NOMO-1 treated with DMSO at 0.1 percent for 48 hours (cell line): Measurements from ENCODE around the gene TNXB.

Experiments used
- DNase-seq: peaks from one replicate; lab custom pipeline; 2025; ENCODE audit not compliant: unreplicated experiment; lab: John Stamatoyannopoulos, UW

The TNXB gene

DNA sequence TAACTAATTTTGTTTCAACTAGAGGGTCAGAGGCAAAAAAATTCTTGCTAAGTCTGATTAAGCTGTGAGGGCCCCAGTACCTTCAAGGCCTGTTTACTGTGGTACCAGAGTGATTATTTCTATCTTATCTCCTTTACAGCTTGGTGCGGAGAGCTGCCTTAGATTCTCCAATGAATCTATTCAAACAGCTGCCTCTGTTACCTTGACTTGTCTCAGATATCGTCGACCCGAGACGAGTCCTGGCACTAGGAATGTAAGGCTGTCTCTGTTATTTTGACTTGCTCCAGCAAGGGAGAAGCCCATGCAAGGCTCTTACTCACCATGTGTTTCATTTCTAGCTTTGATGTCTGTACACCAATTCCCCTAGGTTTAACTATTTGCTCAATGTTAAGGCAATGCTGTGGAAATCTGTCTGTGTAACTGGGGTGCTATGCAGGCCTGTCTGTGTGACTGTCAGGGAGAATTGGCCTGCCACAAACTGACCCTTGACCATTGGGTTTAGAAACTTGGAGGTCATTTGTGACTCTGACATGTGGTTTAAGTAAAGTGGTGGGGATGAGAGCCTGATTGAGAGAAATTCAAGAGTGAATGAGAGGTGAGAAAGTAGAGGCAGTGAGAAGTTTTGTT lies 31.4 kb upstream of the TNXB start:
- DNase-seq, result no peak

DNA sequence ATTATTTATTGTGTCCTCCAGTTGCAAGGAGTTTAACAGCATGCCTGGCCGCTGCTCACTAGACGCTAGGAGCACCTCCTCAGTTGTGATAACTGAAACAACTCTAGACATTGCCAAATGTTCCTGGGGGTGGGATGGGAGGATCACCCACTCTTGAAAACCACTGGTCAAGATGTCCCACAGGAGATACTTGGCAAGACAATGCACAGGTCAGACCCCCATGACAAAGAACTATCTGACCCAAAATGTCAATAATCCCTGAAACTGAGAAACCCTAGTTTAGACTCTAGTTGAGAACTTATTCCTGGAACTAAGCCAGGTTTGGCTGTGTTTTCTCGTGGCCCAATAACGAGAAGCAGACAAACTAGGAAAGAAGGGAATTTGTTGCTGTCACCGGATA lies 30.5 kb upstream of the TNXB start:
- no peak for DNase-seq

DNA sequence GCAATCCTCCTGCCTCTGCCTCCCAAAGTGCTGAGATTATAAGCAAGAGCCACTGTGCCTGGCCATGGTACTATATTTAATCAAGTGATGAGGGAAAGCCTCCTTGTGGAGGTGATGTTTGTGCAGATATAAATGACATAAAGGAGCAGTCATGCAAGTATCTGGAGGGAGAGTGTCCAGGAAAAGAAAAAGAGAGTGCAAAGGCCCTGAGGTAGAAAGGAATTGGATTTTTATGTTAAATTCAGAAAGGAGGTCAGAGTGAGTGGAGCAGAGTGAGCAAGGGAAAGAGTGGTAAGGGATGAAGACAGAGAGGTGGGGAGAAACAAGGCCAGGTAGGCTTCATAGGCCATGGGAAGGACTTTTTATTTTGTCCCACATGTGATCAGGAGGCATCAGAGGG lies 28.3 kb upstream of the TNXB start:
- no peak for DNase-seq

DNA sequence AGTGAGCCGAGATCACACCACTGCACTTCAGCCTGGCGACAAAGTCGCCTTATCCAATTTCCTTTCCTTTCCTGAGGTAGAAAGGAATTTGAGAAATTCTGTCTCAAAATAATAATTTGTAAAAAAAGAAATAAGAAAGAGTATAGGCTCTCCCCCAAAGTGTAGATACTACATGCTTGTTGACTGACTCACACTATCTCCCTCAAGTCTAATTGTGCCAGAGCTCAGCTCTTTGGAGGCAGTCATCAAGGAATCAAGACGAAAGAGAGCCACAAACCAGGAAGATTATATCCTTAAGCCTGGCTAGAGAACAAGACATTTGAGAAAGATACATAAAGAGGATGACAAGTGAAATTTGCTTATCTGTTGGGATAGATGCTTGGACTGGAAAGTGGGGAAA lies 24.6 kb upstream of the TNXB start:
- no peak for DNase-seq

DNA sequence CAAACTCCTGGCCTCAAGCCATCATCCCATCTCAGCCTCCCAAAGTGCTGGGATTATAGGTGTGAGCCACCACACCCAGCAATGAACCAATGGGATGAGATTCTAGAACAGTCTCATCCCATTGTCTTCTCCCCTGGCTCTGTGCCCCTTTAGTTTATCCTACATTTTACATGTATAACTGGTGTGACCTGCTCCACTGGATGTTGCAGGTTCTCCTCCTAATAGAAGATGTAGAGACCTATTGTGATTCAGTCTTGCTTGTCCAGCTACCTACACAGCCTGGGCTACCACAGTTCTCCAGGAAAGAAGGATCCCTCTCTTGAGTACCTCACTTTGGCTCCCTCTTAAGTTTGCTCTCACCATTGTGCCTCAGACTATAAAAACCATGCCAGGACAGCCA lies 23.0 kb upstream of the TNXB start:
- no peak for DNase-seq

DNA sequence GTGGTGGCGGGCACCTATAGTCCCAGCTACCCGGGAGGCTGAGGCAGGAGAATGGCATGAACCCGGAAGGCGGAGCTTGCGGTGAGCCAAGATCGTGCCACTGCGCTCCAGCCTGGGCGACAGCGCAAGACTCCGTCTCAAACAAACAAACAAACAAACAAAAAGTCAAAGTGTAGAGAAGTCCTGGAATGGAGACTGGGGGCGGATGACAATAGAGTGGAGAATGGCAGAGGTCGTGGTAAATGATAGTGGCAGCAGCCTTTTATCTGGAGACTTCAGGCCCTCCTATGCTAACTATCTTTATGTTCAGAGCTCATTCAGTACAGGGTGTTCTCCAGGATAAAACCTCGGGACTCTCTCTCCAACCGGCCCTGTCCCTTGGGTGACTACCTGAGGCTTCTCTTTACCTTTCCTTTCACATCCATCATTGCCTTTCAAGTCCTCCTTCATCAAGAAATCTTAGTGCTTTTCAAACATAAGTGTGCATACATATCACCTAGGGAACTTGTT lies 22.4 kb upstream of the TNXB start:
- no peak for DNase-seq

DNA sequence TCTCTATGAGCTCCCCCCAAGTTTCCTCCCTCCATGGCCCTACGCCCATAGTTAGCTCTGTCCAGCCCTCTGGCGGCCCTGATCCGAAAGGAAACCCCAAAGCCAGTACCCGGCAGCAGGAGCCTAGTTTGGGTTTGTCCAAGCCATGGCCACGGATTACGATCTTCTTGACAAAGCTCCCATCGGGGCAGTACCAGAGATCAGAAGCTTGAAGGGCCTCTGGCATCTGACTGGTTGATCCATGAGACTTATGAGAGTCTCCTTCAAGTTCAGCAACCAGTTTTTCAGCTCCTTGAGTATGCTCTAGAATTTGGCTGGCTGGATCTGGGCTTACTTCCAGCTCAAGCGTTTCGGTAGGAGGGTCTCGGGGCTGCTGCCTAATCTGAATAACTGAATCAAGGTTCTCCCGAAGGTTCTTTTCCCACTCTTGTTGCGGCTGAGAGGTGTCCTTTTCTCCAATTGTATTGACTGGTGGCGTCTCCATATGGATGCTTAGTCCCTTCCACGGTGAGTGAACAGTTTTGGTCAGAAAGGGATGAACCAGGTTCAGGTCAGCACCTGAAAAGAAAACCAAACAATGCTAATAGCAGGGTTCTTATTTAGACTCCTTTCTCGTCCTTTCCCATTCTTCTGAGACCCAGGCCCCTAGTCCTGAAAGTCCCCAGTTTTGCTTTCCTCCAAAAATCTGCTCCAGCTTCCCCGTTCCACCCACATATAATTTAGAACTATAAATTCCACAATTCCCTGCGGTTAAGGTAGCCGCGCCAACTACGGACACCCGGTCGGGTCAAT lies 20.4 kb upstream of the TNXB start:
- DNase-seq, result no peak

DNA sequence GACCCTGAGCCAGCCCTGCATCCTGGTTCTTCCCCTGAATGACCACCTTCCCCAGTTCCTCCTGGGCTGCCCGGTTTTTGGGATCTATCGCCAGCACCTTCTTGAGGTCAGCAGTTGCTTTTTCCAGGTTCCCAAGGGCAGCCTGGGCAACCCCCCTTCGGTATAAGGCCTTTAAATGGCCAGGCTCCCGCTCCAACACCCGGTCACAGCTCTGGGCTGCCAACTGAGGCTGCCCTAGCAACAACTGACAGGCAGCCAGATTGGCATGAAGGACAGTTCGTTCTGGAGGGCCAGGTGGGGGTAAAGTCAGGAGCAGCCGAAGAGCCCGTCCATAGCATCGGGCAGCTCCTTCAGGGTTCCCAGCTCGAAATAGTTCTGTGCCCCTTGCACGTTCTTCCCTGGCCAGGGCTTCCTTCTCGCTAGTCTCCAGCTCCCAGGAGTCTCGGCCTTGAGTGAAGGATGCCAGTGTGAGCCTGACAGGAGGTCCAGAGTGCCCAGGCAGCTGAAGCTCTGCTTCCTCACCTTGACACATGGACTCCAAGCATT lies 19.7 kb upstream of the TNXB start:
- no peak for DNase-seq

DNA sequence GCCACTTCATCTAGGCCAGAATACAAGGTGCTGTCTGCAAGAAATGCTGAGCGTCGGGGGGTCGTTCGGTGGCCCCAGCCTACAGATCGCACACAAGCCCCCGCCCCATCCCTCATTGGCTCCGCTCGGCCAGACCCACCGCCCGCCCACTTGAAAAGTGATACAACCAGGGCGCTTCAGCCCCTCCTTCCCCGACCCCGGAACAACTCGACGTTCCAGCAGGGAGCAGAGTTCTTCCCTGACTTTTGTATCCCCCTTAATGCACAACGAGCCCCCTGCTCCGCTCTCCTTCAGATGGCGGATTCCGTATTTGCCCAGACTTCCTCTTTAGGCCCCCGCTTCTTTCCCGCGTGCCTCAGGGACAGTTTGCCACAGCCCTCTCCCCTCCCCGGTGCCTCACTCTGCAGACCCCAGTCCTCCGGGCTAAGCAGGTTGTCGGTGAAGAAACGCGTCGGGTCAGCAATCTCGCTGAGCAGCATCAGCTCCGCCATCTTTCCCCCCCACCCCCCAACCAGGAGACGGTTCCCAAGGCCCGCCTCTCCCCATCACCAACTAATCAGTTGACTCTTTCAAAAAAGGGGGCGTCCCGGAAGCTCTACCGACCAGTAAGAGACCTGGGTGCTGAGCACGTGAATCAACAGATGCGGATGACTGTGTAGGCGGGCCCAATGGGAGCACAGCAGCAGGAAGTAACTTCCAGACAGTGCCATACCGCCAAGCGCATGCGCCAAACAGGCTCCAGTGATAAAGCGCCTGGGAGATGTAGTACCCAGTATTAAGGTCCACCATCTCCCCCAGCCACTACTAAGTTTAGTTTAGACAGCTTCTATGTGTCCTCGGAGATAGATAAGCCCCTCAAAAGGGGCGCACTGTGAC lies 18.8 kb upstream of the TNXB start, which contains the start of gene ATF6B:
TSS of gene ATF6B (minus strand) at position 530 of the 876 bp plus-strand sequence. CDS start at position 491, 39 bp downstream.
- DNase-seq, result peak; percentile 100

DNA sequence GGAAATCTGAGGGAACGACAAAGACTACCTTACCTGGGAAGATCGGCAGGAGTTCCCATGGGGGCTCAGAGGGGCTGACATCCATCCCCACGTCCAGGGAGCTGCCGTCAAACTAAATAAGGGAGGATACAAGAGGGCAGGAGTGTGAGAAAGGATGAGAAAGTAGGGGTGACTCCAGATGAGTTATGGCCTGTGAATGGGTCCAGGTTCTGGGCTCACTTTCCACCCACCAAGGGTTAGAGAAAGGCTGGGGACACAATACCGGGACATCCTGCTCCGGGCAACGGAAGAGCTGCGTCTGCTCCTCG lies 18.2 kb upstream of the TNXB start:
- DNase-seq, result no peak

DNA sequence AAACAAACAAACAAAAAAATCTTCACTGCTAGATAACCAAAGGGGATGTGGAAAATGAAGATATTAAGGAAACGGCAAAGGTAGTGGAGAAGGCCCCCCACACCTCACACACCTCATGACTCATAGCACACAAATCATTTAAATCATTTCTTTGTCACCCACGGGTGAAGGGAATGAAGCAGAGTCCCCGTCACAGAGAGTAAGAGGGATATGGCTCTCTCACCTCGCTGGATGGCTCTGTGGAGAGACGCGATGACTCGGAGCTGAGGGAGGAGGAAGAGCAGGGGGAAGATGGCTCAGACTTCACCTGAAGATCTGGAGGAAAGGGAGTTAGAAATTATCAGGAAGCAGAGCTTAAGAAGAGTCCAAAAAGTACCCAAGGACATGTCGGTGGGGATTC lies 17.7 kb upstream of the TNXB start:
- no peak for DNase-seq

DNA sequence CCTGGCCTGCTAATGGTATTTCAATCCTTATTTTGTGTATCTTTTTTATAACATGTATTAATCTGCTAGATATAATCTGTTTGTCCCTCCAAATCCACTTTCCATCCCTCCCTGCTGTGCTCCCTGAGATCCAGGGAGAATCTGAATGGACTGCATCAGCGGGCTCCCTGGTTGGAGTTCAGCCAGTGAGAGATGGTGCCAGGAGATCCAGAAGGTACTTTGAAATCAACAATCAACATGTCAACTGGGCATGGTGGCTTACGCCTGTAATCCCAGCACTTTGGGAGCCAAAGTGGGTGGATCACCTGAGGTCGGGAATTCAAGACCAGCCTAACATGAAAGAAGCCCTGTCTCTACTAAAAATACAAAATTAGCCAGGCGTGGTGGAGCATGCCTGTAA lies 14.5 kb upstream of the TNXB start:
- no peak for DNase-seq

DNA sequence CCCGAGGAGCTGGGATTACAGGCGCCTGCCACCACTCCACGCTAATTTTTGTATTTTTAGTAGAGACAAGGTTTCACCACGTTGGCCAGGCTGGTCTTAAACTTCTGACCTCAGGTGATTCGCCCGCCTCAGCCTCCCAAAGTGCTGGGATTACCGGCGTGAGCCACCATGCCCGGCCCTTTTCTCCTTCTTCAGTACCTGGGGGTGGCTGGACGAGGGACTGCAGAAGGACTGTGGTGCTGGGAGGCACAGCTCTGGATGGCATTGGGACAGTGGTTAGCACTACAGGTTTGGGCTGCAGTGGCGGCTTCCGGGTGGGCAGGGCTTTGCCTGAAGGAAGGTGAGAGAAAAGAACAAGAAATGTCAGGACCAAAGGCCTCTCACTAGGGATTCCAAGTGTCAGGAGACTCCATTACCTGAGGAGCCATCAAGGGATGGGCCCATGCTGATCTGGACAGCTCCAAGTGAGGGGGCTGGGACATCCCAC lies 11.5 kb upstream of the TNXB start:
- no peak for DNase-seq

DNA sequence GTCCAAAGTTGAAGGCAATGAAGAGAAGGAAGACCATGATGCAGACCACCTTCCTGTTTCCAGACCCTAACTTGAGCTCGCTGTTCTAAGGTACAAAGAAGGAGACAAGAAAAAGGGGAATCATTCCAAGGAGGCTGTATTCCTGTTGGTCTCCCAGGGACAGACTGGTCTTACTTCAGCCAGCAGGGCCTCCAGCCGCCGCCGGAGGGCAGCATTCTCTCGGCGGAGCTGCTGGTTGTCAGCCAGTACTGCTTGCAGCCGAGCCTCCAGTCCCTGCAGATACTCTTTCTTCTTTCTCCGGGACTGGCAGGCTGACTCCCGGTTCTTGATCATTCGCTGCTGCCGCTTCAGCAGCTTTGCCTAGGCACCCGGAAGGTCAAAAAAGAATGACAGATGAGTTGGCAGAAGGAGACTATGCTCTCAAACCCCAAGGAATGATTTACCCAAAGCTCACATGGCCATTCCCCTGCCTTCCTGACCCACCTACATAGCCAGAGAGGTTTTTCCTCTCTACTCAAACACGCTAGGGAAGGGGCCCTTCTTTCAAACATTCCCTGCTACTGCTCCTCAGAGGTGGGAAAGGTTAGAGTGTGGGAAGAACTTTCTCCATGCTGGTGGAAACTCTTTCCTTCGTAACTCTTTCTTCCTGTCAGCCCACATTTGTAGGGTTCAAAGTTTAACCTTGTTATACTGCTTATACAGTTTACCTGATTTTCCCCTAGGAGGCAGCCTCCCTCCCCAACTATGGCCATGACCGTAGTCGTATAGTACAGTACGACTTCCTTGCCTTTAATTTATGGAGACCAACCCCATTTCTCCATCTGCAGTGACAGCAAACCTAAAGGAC lies 9.9 kb upstream of the TNXB start:
- peak; percentile 54 for DNase-seq

DNA sequence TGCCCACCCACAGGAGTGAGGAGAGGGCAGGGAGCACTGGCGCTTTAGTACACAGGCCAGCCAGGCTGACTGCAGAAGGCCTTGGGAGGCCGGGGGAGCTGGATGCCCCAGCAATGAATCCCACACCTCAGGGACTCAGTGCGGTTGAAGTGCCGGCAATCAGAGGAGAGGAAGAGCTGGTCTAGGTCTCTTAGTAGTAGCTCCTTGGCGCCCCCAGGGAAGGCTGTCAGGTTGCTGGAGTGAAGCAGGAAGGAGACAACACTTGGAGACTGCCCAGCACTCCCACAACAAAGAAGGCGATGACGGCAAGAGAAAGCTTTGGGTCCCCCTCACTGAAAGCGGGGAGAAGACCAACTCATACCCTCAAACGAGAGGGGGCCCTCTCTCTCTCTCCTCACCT lies 8.3 kb upstream of the TNXB start:
- no peak for DNase-seq

DNA sequence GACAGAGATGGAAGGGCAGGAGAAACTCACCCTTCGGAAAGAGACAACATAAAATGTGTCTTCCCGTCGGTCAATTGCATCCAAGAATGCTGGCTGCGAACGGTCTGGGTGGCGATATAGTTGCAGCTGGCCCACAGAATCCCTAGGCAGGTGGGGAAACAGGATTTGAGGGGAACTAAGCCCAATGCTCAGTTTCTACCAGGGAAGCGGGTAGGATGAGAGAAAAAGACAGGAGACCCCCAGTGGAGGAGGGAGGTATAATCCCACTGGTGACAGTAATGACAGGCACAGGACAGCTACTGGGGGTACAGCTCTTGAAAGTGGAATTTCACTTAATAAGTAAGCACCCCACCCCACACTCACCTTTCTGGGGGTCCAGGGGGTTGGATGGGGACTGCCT lies 7.5 kb upstream of the TNXB start:
- DNase-seq, result no peak

DNA sequence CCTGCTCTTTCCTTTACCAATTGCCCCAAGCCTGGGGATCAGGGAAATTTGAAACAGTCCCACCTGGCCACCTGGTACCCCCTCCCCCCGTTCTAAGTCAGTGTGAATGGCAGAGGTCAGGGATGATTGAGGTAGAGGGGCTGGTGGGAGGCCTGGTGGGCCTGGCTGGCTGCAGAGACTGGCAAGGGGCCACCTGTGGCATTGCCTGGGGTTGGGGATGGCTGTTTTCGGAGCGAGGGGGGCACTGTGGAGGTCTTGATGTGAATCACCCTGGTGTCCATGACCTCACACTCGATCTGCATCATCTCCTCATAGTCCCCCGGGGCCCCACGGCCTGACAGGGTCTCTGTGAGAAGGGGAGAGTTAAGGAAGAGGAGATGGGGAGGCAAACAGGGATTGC lies 6.5 kb upstream of the TNXB start:
- DNase-seq, result no peak

DNA sequence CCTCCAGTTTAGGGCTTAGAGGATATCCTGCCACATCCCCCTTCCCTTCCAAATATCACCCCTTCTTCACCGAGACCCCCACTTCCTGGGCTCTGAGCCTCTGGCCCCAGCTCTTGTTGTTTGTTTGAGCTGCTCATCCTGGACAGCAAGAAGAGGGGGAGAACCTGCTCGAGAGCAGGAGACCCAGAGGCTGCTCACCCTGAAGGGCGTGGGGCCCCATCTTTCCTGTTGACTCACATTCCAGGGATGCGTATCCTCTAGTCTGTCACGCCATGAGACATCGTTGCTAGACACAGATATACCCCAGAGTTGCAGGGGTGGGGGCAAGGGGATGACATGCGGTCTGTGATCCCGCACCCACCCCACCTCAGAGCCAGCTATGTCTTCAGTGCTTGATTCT lies 5.7 kb upstream of the TNXB start:
- DNase-seq, result no peak

DNA sequence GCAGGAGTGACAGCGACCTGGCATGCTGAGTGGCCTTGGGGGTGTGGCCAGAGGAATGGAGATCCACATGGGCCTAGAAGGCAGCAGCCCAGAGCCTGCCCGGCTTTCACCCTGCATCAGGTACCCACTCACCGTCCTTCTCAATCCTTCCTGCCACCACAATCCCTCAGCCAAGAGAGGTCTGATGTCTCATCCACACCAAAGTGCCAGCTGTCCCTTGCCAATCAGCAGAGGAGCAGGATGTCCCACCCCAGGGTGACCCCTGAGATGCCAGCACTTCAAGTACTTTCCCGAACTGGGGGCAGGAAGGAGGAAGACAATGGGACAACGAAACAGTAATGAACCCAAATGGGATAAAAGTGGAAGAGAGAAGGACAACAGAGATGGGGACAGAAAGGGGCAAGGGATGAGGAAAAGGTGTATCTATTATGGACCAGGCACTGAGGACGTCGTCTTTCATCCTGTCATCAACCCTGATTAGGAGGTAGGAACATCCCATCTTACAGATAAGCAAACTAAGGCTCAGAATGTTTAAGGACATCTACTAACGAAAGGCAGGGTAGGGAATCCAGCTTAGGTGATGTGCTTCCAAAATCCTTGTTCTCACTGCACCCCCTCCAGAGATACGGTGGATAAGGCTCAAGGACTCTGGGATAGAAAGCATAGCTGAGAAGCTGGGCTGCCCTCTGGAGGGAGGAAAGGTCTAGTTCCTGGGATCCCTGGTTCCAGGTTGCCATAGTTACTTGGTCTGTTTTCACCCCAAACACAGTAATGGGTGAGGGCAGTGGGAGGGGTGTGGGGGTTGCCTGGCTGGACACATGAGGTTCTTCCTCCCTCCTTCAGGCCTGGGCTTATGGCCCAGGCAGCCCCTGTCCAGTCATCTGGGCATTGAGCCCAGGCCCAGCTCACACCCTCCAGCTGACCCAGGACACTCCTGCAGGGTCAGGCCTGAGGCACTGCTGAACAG lies 4.5 kb upstream of the TNXB start:
- DNase-seq, result no peak
